ENCODE measurements around the gene KRT80. TPM values are rescaled to one million over a fixed set of nuclear protein-coding genes. Genes with fewer than 3 reads are reported as not detected.

The KRT80 gene
- polyA plus RNA-seq, 3 donors, result 0.18 to 0.52 (median 0.37) TPM

GRCh38 chr12:52123487-52124186 lies 68.2 kb downstream of the KRT80 start:
- no peaks in the 10 kb centered on the region for H3K79me2 ChIP-seq (ENCODE audit: insufficient read depth, low read length)
- no peak overlapping the region for H2AFZ ChIP-seq (ENCODE audit: insufficient read depth, low read depth, low read length, poor library complexity, severe bottlenecking)
- H3K4me3 Mint-ChIP-seq, result no peak overlapping the region
- H3K27me3 Mint-ChIP-seq (ENCODE audit: low read depth in 3 of 3), result peaks cover 29 to 48% (median 32%) of the 10 kb centered on the region in 3 donors
- H3K36me3 ChIP-seq (replicated peaks in 1 of 2; ENCODE audit: control insufficient read depth in 1 of 2, insufficient read depth in 2 of 2, low read length in 2 of 2), result no peaks in the 10 kb centered on the region
- no peak for DNase-seq
- no peaks in the 10 kb centered on the region for H3K9me3 ChIP-seq (replicated peaks in 1 of 2; ENCODE audit: control insufficient read depth in 1 of 2, insufficient read depth in 1 of 2, low read length in 2 of 2)
- H3K4me2 ChIP-seq (replicated peaks; ENCODE audit: extremely low read depth, low read length, poor library complexity, severe bottlenecking), result no peak overlapping the region
- intact Hi-C loops (cut with micrococcal nuclease), result loop anchor here in 1 of 2 donors (5.0 kb wide), 2 partner anchors 36 to 96 kb away; no protein-coding TSS in a partner anchor
- H3K27me3 ChIP-seq (ENCODE audit: control insufficient read depth in 2 of 2, insufficient read depth in 2 of 2, low read length in 2 of 2), result peaks cover 0 to 12% of the 10 kb centered on the region in 2 donors
- peaks cover 19 to 41% of the 10 kb centered on the region in 2 donors for H3K4me1 ChIP-seq (ENCODE audit: control insufficient read depth in 1 of 2, insufficient read depth in 2 of 2, low read length in 2 of 2)
- H3K4me3 ChIP-seq (replicated peaks in 1 of 3; ENCODE audit: low read depth in 2 of 3, low read length in 3 of 3), result no peak overlapping the region
- H4K20me1 ChIP-seq (ENCODE audit: insufficient read depth, low read length), result no peaks in the 10 kb centered on the region
- H3K36me3 Mint-ChIP-seq, result no peaks in the 10 kb centered on the region
- H3K4me1 Mint-ChIP-seq, result peaks cover 41% of the 10 kb centered on the region
- peak overlapping the region in 2 of 7 donors; percentile 26 to 61 for H3K27ac Mint-ChIP-seq
- no peak for TF ChIP-seq CTCF (IDR thresholded peaks at IDR 0.05)
- 82% methylated on average over 3 of the region's 8 CpGs for WGBS (ENCODE audit: insufficient coverage)
- no peak overlapping the region for H3K9ac ChIP-seq (ENCODE audit: insufficient read depth, low read length, poor library complexity, severe bottlenecking)
- H3K27ac ChIP-seq (ENCODE audit: low read depth in 1 of 2, low read length in 2 of 2), result no peak overlapping the region
- H3K9me3 Mint-ChIP-seq, result peaks cover 0 to 1% (median 0%) of the 10 kb centered on the region in 7 donors

- peaks cover 29 to 46% (median 33%) of the 10 kb centered on the region in 3 donors for H3K27me3 Mint-ChIP-seq (ENCODE audit: low read depth in 3 of 3)
- peak overlapping the region in 1 of 7 donors; percentile 19 for H3K27ac Mint-ChIP-seq
- peaks cover 49% of the 10 kb centered on the region for H3K4me1 Mint-ChIP-seq
- H3K9me3 ChIP-seq (replicated peaks in 1 of 2; ENCODE audit: control insufficient read depth in 1 of 2, insufficient read depth in 1 of 2, low read length in 2 of 2), result no peaks in the 10 kb centered on the region
- H3K4me1 ChIP-seq (ENCODE audit: control insufficient read depth in 1 of 2, insufficient read depth in 2 of 2, low read length in 2 of 2), result peaks cover 27 to 48% of the 10 kb centered on the region in 2 donors
- no peak for TF ChIP-seq CTCF (IDR thresholded peaks at IDR 0.05)
- H3K4me3 ChIP-seq (replicated peaks in 1 of 3; ENCODE audit: low read depth in 2 of 3, low read length in 3 of 3), result no peak overlapping the region
- 89% methylated on average over 3 of the region's 7 CpGs for WGBS (ENCODE audit: insufficient coverage)
- no peak overlapping the region for H2AFZ ChIP-seq (ENCODE audit: insufficient read depth, low read depth, low read length, poor library complexity, severe bottlenecking)
- no peaks in the 10 kb centered on the region for H3K79me2 ChIP-seq (ENCODE audit: insufficient read depth, low read length)
- H3K4me3 Mint-ChIP-seq, result no peak overlapping the region
- H3K27me3 ChIP-seq (ENCODE audit: control insufficient read depth in 2 of 2, insufficient read depth in 2 of 2, low read length in 2 of 2), result peaks cover 0 to 12% of the 10 kb centered on the region in 2 donors
- H3K9ac ChIP-seq (ENCODE audit: insufficient read depth, low read length, poor library complexity, severe bottlenecking), result no peak overlapping the region
- H4K20me1 ChIP-seq (ENCODE audit: insufficient read depth, low read length), result no peaks in the 10 kb centered on the region
- intact Hi-C loops (cut with micrococcal nuclease), result loop anchor here in 1 of 2 donors (5.0 kb wide), 2 partner anchors 36 to 96 kb away; no protein-coding TSS in a partner anchor
- H3K27ac ChIP-seq (ENCODE audit: low read depth in 1 of 2, low read length in 2 of 2), result no peak overlapping the region
- no peak for DNase-seq
- peaks cover 0 to 1% (median 0%) of the 10 kb centered on the region in 7 donors for H3K9me3 Mint-ChIP-seq
- no peak overlapping the region for H3K4me2 ChIP-seq (replicated peaks; ENCODE audit: extremely low read depth, low read length, poor library complexity, severe bottlenecking)
- no peaks in the 10 kb centered on the region for H3K36me3 Mint-ChIP-seq
- H3K36me3 ChIP-seq (replicated peaks in 1 of 2; ENCODE audit: control insufficient read depth in 1 of 2, insufficient read depth in 2 of 2, low read length in 2 of 2), result no peaks in the 10 kb centered on the region
Measured at GRCh38 chr12:52122904-52123303, 68.9 kb downstream of the KRT80 start.
